ENCODE measurements around the gene CD164L2. TPM values are rescaled to one million over a fixed set of nuclear protein-coding genes. Genes with fewer than 3 reads are reported as not detected.

Gene CD164L2
- total and polyA plus RNA-seq, 4 donors, result 0.15 to 2.8 (median 0.29) TPM; not detected in 1

DNA sequence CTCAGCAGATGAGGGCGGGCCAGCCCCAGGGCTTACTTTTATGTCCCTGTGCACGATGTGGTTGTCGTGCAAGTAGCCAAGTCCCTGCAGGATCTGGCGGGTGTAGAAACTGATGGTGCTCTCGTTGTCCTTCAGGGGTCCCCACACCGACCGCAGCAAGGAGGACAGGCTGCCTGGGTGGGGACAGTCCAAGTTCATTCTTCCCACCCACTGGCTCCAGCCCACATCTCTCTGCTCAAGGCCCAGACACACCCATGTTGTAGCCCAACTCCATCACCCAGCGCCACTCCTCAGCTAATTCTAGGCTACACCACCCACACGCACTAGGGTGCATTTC, 23.3 kb downstream of the CD164L2 start:
- no peak for DNase-seq (ENCODE audit: low read depth in 4 of 6, low spot score in 6 of 6)
- Histone ChIP-seq H3K27ac (ENCODE audit: low read depth, low read length) (no peak overlapping the region), H3K27me3 (ENCODE audit: control insufficient read depth, insufficient read depth, low read length) (peaks cover 33% of the 10 kb centered on the region), H3K36me3 (ENCODE audit: control insufficient read depth, insufficient read depth, low read length) (peaks cover 31% of the 10 kb centered on the region), H3K4me3 (ENCODE audit: low read depth, low read length) (no peak overlapping the region), H3K9me3 (ENCODE audit: control insufficient read depth, insufficient read depth, low read length) (no peaks in the 10 kb centered on the region), H3K4me1 (ENCODE audit: control insufficient read depth, insufficient read depth, low read length) (peaks cover 35% of the 10 kb centered on the region)
- WGBS (ENCODE audit: insufficient coverage), result 37% methylated on average over 9 of the region's 9 CpGs

DNA sequence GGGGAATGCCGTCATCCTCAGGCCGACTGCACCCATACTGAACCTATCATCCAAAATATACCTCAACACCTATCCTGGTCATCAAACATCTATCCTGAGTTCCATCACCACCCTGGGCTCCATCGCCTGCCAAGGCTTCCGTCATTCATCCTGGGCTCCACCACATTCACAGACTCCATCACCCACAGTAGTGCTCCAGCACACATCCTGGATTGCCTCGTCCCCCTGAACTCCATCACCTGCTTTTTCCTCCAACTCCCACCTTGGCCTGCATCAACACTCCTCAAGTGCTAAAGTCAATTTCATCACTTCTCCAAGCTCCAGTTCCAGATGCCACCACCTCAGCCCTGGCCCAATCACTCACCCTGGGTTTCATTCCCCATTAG, 24.2 kb downstream of the CD164L2 start:
- DNase-seq (ENCODE audit: low read depth in 4 of 6, low spot score in 6 of 6), result no peak
- no peak overlapping the region for H3K27ac ChIP-seq (ENCODE audit: low read depth, low read length)
- peaks cover 33% of the 10 kb centered on the region for H3K4me1 ChIP-seq (ENCODE audit: control insufficient read depth, insufficient read depth, low read length)
- peaks cover 33% of the 10 kb centered on the region for H3K27me3 ChIP-seq (ENCODE audit: control insufficient read depth, insufficient read depth, low read length)
- WGBS (ENCODE audit: insufficient coverage), result 97% methylated on average over 5 of the region's 5 CpGs
- no peak overlapping the region for H3K4me3 ChIP-seq (ENCODE audit: low read depth, low read length)
- H3K9me3 ChIP-seq (ENCODE audit: control insufficient read depth, insufficient read depth, low read length), result no peaks in the 10 kb centered on the region
- H3K36me3 ChIP-seq (ENCODE audit: control insufficient read depth, insufficient read depth, low read length), result peaks cover 29% of the 10 kb centered on the region

DNA sequence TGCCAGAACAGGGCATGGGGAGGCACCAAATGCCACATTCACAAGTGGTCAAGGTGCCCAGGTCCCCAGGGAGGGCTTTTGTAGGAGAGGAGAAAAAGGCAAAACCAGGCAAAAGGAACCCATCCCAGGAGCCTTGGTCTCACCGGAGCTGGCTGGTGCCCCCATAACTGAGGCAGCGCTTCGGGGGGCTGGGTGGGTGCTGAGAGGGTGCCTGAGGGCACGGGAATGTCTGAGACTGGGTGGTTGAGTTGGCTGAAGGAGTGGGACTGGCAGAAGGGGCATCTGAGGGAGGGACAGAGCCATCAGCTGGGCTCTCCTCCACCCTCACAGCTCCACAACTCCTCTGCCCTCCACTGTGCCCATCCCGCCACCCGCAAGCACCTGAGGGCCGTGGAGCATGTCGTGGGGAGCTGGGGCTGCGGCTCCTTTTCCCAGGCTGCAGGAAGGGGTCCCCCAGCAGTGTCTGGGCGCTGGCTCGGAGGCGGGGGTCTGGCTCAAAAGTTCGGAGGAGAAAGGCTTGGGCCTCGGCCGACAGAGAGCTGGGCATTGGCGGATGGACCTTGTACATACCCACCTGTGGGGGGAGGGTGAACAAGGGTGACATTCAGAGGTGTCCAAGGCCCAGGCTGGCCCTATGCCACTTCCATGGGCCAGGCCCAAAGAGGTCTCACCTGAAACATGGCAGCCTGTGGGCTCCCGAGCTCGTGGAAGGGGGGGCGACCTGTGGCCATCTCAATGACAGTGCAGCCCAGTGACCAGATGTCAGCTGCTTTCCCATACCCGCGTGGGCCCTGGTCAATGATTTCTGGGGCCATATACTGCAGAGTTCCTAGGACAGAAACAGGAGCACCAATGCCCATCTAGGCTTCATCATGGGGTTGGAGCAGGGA, 24.9 kb downstream of the CD164L2 start:
- H3K27me3 ChIP-seq (ENCODE audit: control insufficient read depth, insufficient read depth, low read length), result peaks cover 33% of the 10 kb centered on the region
- H3K4me1 ChIP-seq (ENCODE audit: control insufficient read depth, insufficient read depth, low read length), result peaks cover 33% of the 10 kb centered on the region
- WGBS (ENCODE audit: insufficient coverage), result 91% methylated on average over 19 of the region's 21 CpGs
- DNase-seq (ENCODE audit: low read depth in 4 of 6, low spot score in 6 of 6), result no peak
- peaks cover 30% of the 10 kb centered on the region for H3K36me3 ChIP-seq (ENCODE audit: control insufficient read depth, insufficient read depth, low read length)
- H3K27ac ChIP-seq (ENCODE audit: low read depth, low read length), result no peak overlapping the region
- no peak overlapping the region for H3K4me3 ChIP-seq (ENCODE audit: low read depth, low read length)
- H3K9me3 ChIP-seq (ENCODE audit: control insufficient read depth, insufficient read depth, low read length), result no peaks in the 10 kb centered on the region

DNA sequence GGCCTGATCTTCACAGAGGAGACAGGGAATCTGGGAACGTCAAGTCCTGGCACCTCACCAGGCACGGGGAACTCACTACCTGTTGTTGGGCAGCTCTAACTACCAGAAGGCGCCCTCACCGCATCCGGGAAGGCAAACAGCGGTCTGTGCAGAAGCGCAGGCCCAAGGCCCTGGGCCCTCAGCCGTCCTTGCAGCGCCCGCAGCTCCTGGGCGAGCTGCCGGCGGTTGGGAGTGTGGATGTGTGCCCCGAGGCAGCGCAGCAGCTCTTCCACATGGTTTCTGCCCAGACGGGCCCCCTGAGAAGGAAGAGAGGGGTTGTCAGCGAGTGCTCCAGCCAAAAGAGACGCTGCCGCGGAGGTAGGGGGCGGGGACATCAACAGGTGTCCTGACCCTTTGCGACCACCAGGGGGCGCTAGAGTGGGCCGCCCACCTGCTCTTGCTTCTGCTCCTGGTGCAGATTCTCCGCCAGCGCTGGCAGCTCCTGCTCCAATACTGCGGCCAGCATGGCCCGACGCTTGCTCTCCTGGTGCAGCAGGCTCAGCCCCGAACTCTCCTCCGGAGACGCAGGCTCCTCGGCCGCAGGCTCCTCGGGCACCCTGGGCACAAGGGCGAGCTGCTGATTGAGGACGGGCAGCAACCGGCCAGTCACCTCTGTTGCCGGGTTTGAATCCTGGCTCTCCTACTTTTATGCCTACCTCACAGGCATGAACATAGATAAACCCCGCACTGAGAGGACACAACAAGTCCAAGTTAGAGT, 25.7 kb downstream of the CD164L2 start:
- DNase-seq (ENCODE audit: low read depth in 4 of 6, low spot score in 6 of 6), result peak in 2 of 6 donors; percentile 68 to 71

DNA sequence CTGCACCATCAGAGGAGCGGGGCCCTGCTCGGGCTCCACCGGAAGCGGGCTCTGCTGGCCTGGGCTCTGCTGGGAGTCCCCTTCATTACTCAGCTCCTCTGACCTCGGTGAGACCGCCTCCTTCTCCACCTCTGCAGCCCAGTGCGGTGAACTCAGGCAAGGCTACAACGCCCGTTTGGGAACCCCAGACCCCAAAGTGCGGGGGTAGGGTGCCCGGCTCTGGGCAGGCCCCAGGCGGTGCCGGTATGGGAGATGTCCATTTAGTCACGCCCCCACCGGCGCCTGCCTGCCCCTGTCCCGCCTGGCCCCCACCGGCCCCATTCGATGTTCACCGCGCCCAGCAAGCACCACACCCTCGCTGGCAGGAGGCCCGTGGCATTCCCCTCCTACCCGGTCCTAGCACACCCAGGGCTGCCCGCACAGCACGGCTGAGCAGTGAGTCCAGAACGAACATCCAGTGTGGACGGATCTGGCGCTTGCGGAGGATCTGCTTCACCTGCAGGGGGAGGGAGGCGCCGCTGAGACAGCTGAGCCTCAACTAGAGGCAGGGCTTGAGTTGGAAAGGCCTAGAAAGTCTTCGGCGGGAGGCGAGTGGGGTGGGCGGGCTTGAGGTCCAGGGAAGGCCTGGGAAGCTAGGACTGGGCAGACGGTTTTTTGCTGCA, 26.4 kb downstream of the CD164L2 start:
- Histone ChIP-seq H3K36me3 (ENCODE audit: control insufficient read depth, insufficient read depth, low read length) (peaks cover 35% of the 10 kb centered on the region), H3K4me3 (ENCODE audit: low read depth, low read length) (no peak overlapping the region), H3K9me3 (ENCODE audit: control insufficient read depth, insufficient read depth, low read length) (no peaks in the 10 kb centered on the region), H3K27ac (ENCODE audit: low read depth, low read length) (no peak overlapping the region), H3K27me3 (ENCODE audit: control insufficient read depth, insufficient read depth, low read length) (peaks cover 33% of the 10 kb centered on the region), H3K4me1 (ENCODE audit: control insufficient read depth, insufficient read depth, low read length) (peaks cover 33% of the 10 kb centered on the region)
- no peak for DNase-seq (ENCODE audit: low read depth in 4 of 6, low spot score in 6 of 6)
- 69% methylated on average over 35 of the region's 37 CpGs for WGBS (ENCODE audit: insufficient coverage)

More for the DNA sequence above, 25.7 kb downstream of the CD164L2 start:
- Histone ChIP-seq H3K4me1 (ENCODE audit: control insufficient read depth, insufficient read depth, low read length) (peaks cover 33% of the 10 kb centered on the region), H3K27me3 (ENCODE audit: control insufficient read depth, insufficient read depth, low read length) (peaks cover 33% of the 10 kb centered on the region), H3K9me3 (ENCODE audit: control insufficient read depth, insufficient read depth, low read length) (no peaks in the 10 kb centered on the region), H3K27ac (ENCODE audit: low read depth, low read length) (no peak overlapping the region), H3K4me3 (ENCODE audit: low read depth, low read length) (no peak overlapping the region), H3K36me3 (ENCODE audit: control insufficient read depth, insufficient read depth, low read length) (peaks cover 35% of the 10 kb centered on the region)
- 24% methylated on average over 38 of the region's 40 CpGs for WGBS (ENCODE audit: insufficient coverage)

DNA sequence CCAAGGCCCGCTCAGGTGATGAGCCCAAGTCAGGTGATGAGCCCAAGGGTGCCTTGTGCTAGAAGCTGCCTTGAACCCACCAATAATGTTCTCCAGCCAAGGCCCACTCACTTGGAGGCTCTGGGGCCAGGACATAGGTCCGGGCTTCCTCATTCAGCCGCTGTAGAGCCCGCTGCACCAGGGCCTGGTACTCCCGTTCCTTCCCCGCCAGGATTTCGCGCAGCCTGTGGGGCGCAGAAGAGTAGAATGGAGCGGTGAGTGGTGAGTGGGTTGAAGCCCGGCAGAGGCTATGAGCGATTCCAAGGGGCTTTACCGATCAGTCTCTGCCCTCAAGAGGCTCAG, 26.9 kb downstream of the CD164L2 start:
- Histone ChIP-seq H3K27me3 (ENCODE audit: control insufficient read depth, insufficient read depth, low read length) (peaks cover 37% of the 10 kb centered on the region), H3K27ac (ENCODE audit: low read depth, low read length) (no peak overlapping the region), H3K4me1 (ENCODE audit: control insufficient read depth, insufficient read depth, low read length) (peaks cover 37% of the 10 kb centered on the region), H3K36me3 (ENCODE audit: control insufficient read depth, insufficient read depth, low read length) (peaks cover 32% of the 10 kb centered on the region), H3K4me3 (ENCODE audit: low read depth, low read length) (no peak overlapping the region), H3K9me3 (ENCODE audit: control insufficient read depth, insufficient read depth, low read length) (no peaks in the 10 kb centered on the region)
- 81% methylated on average over 13 of the region's 13 CpGs for WGBS (ENCODE audit: insufficient coverage)
- DNase-seq (ENCODE audit: low read depth in 4 of 6, low spot score in 6 of 6), result no peak

DNA sequence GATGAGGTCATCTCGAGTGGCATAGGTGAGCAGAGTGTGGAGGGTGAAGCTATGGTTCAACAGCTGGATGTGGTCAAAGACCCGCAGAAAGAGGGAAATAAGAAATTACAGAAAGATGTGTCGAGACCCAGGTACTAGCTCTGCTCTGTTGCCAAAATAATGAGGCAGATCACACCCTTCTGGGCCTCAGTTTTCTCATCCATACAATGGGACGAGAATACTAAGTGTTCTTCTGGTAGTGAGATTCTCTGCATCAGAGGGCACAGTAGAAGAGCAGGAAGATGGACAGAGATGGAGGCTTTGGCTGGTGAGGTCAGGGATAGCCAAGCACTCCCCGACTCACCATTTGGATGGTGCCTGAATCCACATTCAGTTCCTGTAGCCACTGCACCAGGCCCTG, 27.4 kb downstream of the CD164L2 start:
- 94% methylated on average over 4 of the region's 5 CpGs for WGBS (ENCODE audit: insufficient coverage)

DNA sequence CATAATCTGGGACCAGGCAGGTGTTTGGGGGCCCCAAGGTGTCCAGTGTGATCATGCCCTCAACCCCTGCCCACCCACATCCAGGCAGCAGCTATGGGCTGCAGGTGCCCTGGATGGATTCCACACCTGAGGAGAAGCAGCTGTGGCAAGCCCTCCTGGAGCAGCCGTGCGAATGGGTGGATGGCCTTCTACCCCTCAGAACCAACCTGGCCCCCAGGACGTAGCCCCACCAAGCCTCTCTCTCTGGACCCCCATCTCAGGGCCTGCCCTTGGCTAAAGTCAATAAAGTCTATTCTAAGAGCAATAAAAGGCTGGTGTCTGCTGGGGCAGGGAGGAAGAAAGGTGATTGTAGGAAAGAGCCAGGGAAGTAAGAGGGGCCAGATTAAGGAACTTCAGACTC, 29.5 kb downstream of the CD164L2 start:
- Histone ChIP-seq H3K4me1 (ENCODE audit: control insufficient read depth, insufficient read depth, low read length) (peaks cover 40% of the 10 kb centered on the region), H3K4me3 (ENCODE audit: low read depth, low read length) (no peak overlapping the region), H3K27ac (ENCODE audit: low read depth, low read length) (no peak overlapping the region), H3K36me3 (ENCODE audit: control insufficient read depth, insufficient read depth, low read length) (peaks cover 29% of the 10 kb centered on the region), H3K27me3 (ENCODE audit: control insufficient read depth, insufficient read depth, low read length) (peaks cover 50% of the 10 kb centered on the region), H3K9me3 (ENCODE audit: control insufficient read depth, insufficient read depth, low read length) (no peaks in the 10 kb centered on the region)
- no peak for DNase-seq (ENCODE audit: low read depth in 4 of 6, low spot score in 6 of 6)
- WGBS (ENCODE audit: insufficient coverage), result 90% methylated on average over 2 of the region's 3 CpGs

More for the DNA sequence above, 27.4 kb downstream of the CD164L2 start:
- H3K27ac ChIP-seq (ENCODE audit: low read depth, low read length), result no peak overlapping the region
- H3K4me3 ChIP-seq (ENCODE audit: low read depth, low read length), result no peak overlapping the region
- H3K36me3 ChIP-seq (ENCODE audit: control insufficient read depth, insufficient read depth, low read length), result peaks cover 29% of the 10 kb centered on the region
- DNase-seq (ENCODE audit: low read depth in 4 of 6, low spot score in 6 of 6), result no peak
- H3K27me3 ChIP-seq (ENCODE audit: control insufficient read depth, insufficient read depth, low read length), result peaks cover 43% of the 10 kb centered on the region
- H3K4me1 ChIP-seq (ENCODE audit: control insufficient read depth, insufficient read depth, low read length), result peaks cover 39% of the 10 kb centered on the region
- no peaks in the 10 kb centered on the region for H3K9me3 ChIP-seq (ENCODE audit: control insufficient read depth, insufficient read depth, low read length)

DNA sequence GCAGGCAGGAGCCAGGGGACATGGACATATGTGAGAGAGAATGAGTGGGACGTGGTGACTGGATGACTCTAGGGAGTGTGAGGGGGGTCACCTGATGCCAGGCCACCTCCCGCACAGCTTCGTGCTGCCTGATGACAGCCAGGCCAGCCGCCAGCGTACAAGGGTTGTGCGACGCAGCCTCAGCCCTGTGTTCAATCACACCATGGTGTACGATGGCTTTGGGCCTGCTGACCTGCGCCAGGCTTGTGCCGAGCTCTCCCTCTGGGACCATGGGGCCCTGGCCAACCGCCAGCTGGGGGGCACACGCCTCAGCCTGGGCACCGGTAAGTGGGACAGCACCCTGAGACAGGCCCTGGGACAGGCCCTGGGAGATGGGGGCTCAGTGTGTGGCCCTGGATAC, 30.0 kb downstream of the CD164L2 start:
- H3K36me3 ChIP-seq (ENCODE audit: control insufficient read depth, insufficient read depth, low read length), result peaks cover 25% of the 10 kb centered on the region
- no peak for DNase-seq (ENCODE audit: low read depth in 4 of 6, low spot score in 6 of 6)
- no peak overlapping the region for H3K4me3 ChIP-seq (ENCODE audit: low read depth, low read length)
- WGBS (ENCODE audit: insufficient coverage), result 91% methylated on average over 11 of the region's 13 CpGs
- no peaks in the 10 kb centered on the region for H3K9me3 ChIP-seq (ENCODE audit: control insufficient read depth, insufficient read depth, low read length)
- no peak overlapping the region for H3K27ac ChIP-seq (ENCODE audit: low read depth, low read length)
- H3K27me3 ChIP-seq (ENCODE audit: control insufficient read depth, insufficient read depth, low read length), result peaks cover 48% of the 10 kb centered on the region
- peaks cover 40% of the 10 kb centered on the region for H3K4me1 ChIP-seq (ENCODE audit: control insufficient read depth, insufficient read depth, low read length)

All from spinal cord (tissue), 10 donors.